ENCODE measurements around the gene TNRC6B. TPM values are rescaled to one million over a fixed set of nuclear protein-coding genes. Genes with fewer than 3 reads are reported as not detected.

Gene TNRC6B
- polyA plus RNA-seq, 3 donors, result 7.2 to 16.5 (median 11.8) TPM

GRCh38 chr22:40335358-40335757 is 157.6 kb downstream of the TNRC6B start:
- peaks cover 19 to 29% of the 10 kb centered on the region in 2 donors for H3K4me1 ChIP-seq (ENCODE audit: control insufficient read depth in 1 of 2, insufficient read depth in 2 of 2, low read length in 2 of 2)
- TF ChIP-seq CTCF (IDR thresholded peaks at IDR 0.05), result no peak
- no peak overlapping the region for H3K4me3 Mint-ChIP-seq
- H3K4me1 Mint-ChIP-seq, result peaks cover 26% of the 10 kb centered on the region
- H3K27ac ChIP-seq (ENCODE audit: low read depth in 1 of 2, low read length in 2 of 2), result no peak overlapping the region
- no peaks in the 10 kb centered on the region for H3K9me3 Mint-ChIP-seq
- peaks cover 0 to 7% (median 6%) of the 10 kb centered on the region in 3 donors for H3K27me3 Mint-ChIP-seq (ENCODE audit: low read depth in 3 of 3)
- no peaks in the 10 kb centered on the region for H3K79me2 ChIP-seq (ENCODE audit: insufficient read depth, low read length)
- intact Hi-C loops (cut with micrococcal nuclease), result no loop called here
- H3K4me3 ChIP-seq (replicated peaks in 1 of 3; ENCODE audit: low read depth in 2 of 3, low read length in 3 of 3), result no peak overlapping the region
- no peak for DNase-seq
- H4K20me1 ChIP-seq (ENCODE audit: insufficient read depth, low read length), result peaks cover 7% of the 10 kb centered on the region
- H3K27me3 ChIP-seq (ENCODE audit: control insufficient read depth in 2 of 2, insufficient read depth in 2 of 2, low read length in 2 of 2), result no peaks in the 10 kb centered on the region
- H3K9me3 ChIP-seq (replicated peaks in 1 of 2; ENCODE audit: control insufficient read depth in 1 of 2, insufficient read depth in 1 of 2, low read length in 2 of 2), result no peaks in the 10 kb centered on the region
- H3K27ac Mint-ChIP-seq, result no peak overlapping the region
- peaks cover 37 to 44% of the 10 kb centered on the region in 2 donors for H3K36me3 Mint-ChIP-seq
- H2AFZ ChIP-seq (ENCODE audit: insufficient read depth, low read depth, low read length, poor library complexity, severe bottlenecking), result no peak overlapping the region
- H3K36me3 ChIP-seq (replicated peaks in 1 of 2; ENCODE audit: control insufficient read depth in 1 of 2, insufficient read depth in 2 of 2, low read length in 2 of 2), result peaks cover 5 to 35% of the 10 kb centered on the region in 2 donors
- WGBS (ENCODE audit: insufficient coverage), result no CpG with 5 or more reads among the region's 2 CpGs
- no peak overlapping the region for H3K9ac ChIP-seq (ENCODE audit: insufficient read depth, low read length, poor library complexity, severe bottlenecking)
- H3K4me2 ChIP-seq (replicated peaks; ENCODE audit: extremely low read depth, low read length, poor library complexity, severe bottlenecking), result no peak overlapping the region

- H3K4me2 ChIP-seq (replicated peaks; ENCODE audit: extremely low read depth, low read length, poor library complexity, severe bottlenecking), result no peak overlapping the region
- peaks cover 7% of the 10 kb centered on the region for H4K20me1 ChIP-seq (ENCODE audit: insufficient read depth, low read length)
- Mint-ChIP-seq H3K27ac (no peak overlapping the region), H3K27me3 (ENCODE audit: low read depth in 3 of 3) (peaks cover 0 to 11% (median 9%) of the 10 kb centered on the region in 3 donors), H3K9me3 (no peaks in the 10 kb centered on the region), H3K4me1 (peaks cover 35% of the 10 kb centered on the region), H3K4me3 (peak overlapping the region in 1 of 2 donors; percentile 11), H3K36me3 (peaks cover 11 to 14% of the 10 kb centered on the region in 2 donors)
- H3K27ac ChIP-seq (ENCODE audit: low read depth in 1 of 2, low read length in 2 of 2), result no peak overlapping the region
- intact Hi-C loops (cut with micrococcal nuclease), result loop anchor here (10.0 kb wide), 1 partner anchor 295 kb away; no protein-coding TSS in a partner anchor
- H2AFZ ChIP-seq (ENCODE audit: insufficient read depth, low read depth, low read length, poor library complexity, severe bottlenecking), result no peak overlapping the region
- no peak overlapping the region for H3K9ac ChIP-seq (ENCODE audit: insufficient read depth, low read length, poor library complexity, severe bottlenecking)
- H3K4me3 ChIP-seq (replicated peaks in 1 of 3; ENCODE audit: low read depth in 2 of 3, low read length in 3 of 3), result no peak overlapping the region
- TF ChIP-seq CTCF (IDR thresholded peaks at IDR 0.05), result no peak
- H3K4me1 ChIP-seq (ENCODE audit: control insufficient read depth in 1 of 2, insufficient read depth in 2 of 2, low read length in 2 of 2), result peaks cover 22 to 33% of the 10 kb centered on the region in 2 donors
- no peaks in the 10 kb centered on the region for H3K27me3 ChIP-seq (ENCODE audit: control insufficient read depth in 2 of 2, insufficient read depth in 2 of 2, low read length in 2 of 2)
- H3K36me3 ChIP-seq (replicated peaks in 1 of 2; ENCODE audit: control insufficient read depth in 1 of 2, insufficient read depth in 2 of 2, low read length in 2 of 2), result no peaks in the 10 kb centered on the region
- no peaks in the 10 kb centered on the region for H3K79me2 ChIP-seq (ENCODE audit: insufficient read depth, low read length)
- no peak for DNase-seq
- no peaks in the 10 kb centered on the region for H3K9me3 ChIP-seq (replicated peaks in 1 of 2; ENCODE audit: control insufficient read depth in 1 of 2, insufficient read depth in 1 of 2, low read length in 2 of 2)
- 100% methylated on average over 1 of the region's 5 CpGs for WGBS (ENCODE audit: insufficient coverage)
Measured at GRCh38 chr22:40340044-40340443, 162.3 kb downstream of the TNRC6B start.
